Neuronal stem cell (in vitro differentiated cells): ENCODE data around the gene NLGN1.

Experiments
- DNase-seq: peaks from one replicate; pipeline ENCODE4 v3.0.0-alpha.2; 2013; ENCODE audit warnings: low spot score
- H2AFZ ChIP-seq: one replicate; pipeline ENCODE4 v1.6.1; 2013; ENCODE audit warnings: mild to moderate bottlenecking, low read length, inconsistent platforms
- H2AK5ac ChIP-seq: 2 replicates; pipeline ENCODE4 v1.6.1; 2013; ENCODE audit warnings: low read depth, mild to moderate bottlenecking, inconsistent platforms, low read length, moderate library complexity, mixed read lengths
- H2BK120ac ChIP-seq: 2 replicates; pipeline ENCODE4 v1.6.1; 2013; ENCODE audit warnings: low read depth, mild to moderate bottlenecking, inconsistent platforms, low read length, moderate library complexity, mixed read lengths
- H2BK12ac ChIP-seq: one replicate; pipeline ENCODE4 v1.6.1; 2013; ENCODE audit warnings: low read length, inconsistent platforms
- H2BK15ac ChIP-seq: 2 replicates; pipeline ENCODE4 v1.6.1; 2013; ENCODE audit warnings: mild to moderate bottlenecking, low read length, inconsistent platforms, mixed read lengths
- H2BK5ac ChIP-seq: one replicate; pipeline ENCODE4 v1.6.1; 2013; ENCODE audit warnings: inconsistent platforms, mild to moderate bottlenecking, low read length, moderate library complexity
- H3K14ac ChIP-seq: one replicate; pipeline ENCODE4 v1.6.1; 2013; ENCODE audit warnings: low read length, inconsistent platforms
- H3K18ac ChIP-seq: 2 replicates; pipeline ENCODE4 v1.6.1; 2013; ENCODE audit warnings: low read length, inconsistent platforms
- H3K23ac ChIP-seq: 2 replicates; pipeline ENCODE4 v1.6.1; 2013; ENCODE audit warnings: low read depth, mild to moderate bottlenecking, mixed read lengths, low read length, inconsistent platforms; ENCODE audit not compliant: poor library complexity
- H3K27ac ChIP-seq: replicated peaks from 3 replicates; pipeline ENCODE4 v1.5.1; 2013; ENCODE audit warnings: low read length, inconsistent platforms
- H3K27me3 ChIP-seq, 3 experiments: 2 replicates each; pipeline ENCODE4 v1.6.1; 2013; ENCODE audit warnings: low read length in 3 of 3, mild to moderate bottlenecking in 2 of 3, inconsistent platforms in 1 of 3, low read depth in 1 of 3, mixed read lengths in 1 of 3, moderate library complexity in 1 of 3; ENCODE audit not compliant: control insufficient read depth in 3 of 3, insufficient read depth in 3 of 3
- H3K36me3 ChIP-seq, 2 donors: replicated peaks in 1 of 2; 2 replicates each; pipeline ENCODE4 v1.6.1; 2013; ENCODE audit warnings: low read length in 2 of 2; ENCODE audit not compliant: control insufficient read depth in 2 of 2, insufficient read depth in 2 of 2
- H3K4ac ChIP-seq: 2 replicates; pipeline ENCODE4 v1.6.1; 2013; ENCODE audit warnings: inconsistent platforms, mild to moderate bottlenecking, low read length, moderate library complexity
- H3K4me1 ChIP-seq, 2 donors: 1 replicate in 1 of 2; 2 replicates in 1 of 2; pipeline ENCODE4 v1.6.1; 2013; ENCODE audit warnings: low read length in 2 of 2, low read depth in 1 of 2; ENCODE audit not compliant: control insufficient read depth in 2 of 2, insufficient read depth in 1 of 2
- H3K4me2 ChIP-seq: one replicate; pipeline ENCODE4 v1.6.1; 2013; ENCODE audit warnings: mild to moderate bottlenecking, low read length, inconsistent platforms; ENCODE audit not compliant: insufficient read depth, poor library complexity, severe bottlenecking
- H3K4me3 ChIP-seq, 2 donors: 2 replicates each; pipeline ENCODE4 v1.5.1; 2013; ENCODE audit warnings: low read length in 2 of 2, mild to moderate bottlenecking in 2 of 2, inconsistent platforms in 1 of 2, moderate library complexity in 1 of 2
- H3K79me1 ChIP-seq: one replicate; pipeline ENCODE4 v1.6.1; 2013; ENCODE audit warnings: low read depth, mild to moderate bottlenecking, inconsistent platforms, low read length, moderate library complexity
- H3K9ac ChIP-seq: one replicate; pipeline ENCODE4 v1.6.1; 2013; ENCODE audit warnings: mild to moderate bottlenecking, low read depth, low read length, inconsistent platforms; ENCODE audit not compliant: poor library complexity
- H3K9me3 ChIP-seq, 2 donors: replicated peaks in 1 of 2; 2 replicates each; pipeline versions ENCODE3 to v1.6.1; 2013; ENCODE audit warnings: low read length in 2 of 2, mild to moderate bottlenecking in 2 of 2, inconsistent platforms in 1 of 2, low read depth in 1 of 2, mixed read lengths in 1 of 2, moderate library complexity in 1 of 2; ENCODE audit not compliant: control insufficient read depth in 2 of 2, insufficient read depth in 1 of 2
- H4K8ac ChIP-seq: one replicate; pipeline ENCODE4 v1.6.1; 2013; ENCODE audit warnings: low read depth, mild to moderate bottlenecking, inconsistent platforms, low read length, moderate library complexity
- H4K91ac ChIP-seq: one replicate; pipeline ENCODE4 v1.6.1; 2013; ENCODE audit warnings: low read length, low read depth, mild to moderate bottlenecking, inconsistent platforms; ENCODE audit not compliant: poor library complexity
- WGBS, 2 donors: extraction: QIAGEN DNeasy Blood & Tissue Kit; methylation state at CpG; one replicate each; pipeline ENCODE4 v1.1.7; 2013; ENCODE audit warnings: missing lambda C conversion rate in 2 of 2, mixed read lengths in 1 of 2; ENCODE audit not compliant: insufficient read length in 2 of 2, insufficient replicate concordance in 1 of 2; ENCODE audit errors: extremely low coverage in 2 of 2; 5-methylcytosine and 5-hydroxymethylcytosine counted together

The NLGN1 gene

DNA sequence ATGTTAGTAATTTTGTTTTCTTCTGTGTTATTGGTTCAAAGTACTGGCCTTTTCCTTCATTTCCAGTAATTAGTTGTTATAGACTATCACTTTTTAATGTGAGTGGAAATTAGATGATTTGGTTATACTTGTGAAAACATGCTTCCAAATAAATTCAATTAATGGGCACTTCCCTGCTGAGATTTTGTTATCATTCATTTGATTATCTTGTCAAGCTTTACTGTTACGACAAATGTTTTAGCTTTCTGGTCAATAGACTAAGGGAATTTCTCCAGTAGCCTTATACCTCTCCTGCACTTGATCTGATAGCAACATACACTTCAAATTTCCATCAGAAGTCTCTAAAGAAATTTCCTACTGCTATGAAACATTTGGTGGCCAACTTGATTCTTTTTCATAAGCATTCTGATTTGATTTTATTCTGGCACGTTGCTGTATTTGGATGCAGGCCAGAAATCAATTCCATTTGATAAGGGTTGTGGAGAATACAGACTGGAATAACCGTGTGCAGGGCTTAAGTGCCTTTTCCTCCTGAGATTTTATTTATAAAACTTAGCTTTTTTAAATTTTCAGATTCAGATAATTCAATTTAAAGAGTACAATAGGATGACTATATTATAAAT is 887.8 kb downstream of the NLGN1 start:
- H2BK120ac ChIP-seq, result no peak overlapping the region
- no peak overlapping the region for H2AFZ ChIP-seq
- no peak for DNase-seq
- H3K36me3 ChIP-seq, result peaks cover 4 to 5% of the 10 kb centered on the region in 2 donors
- peaks cover 2 to 4% of the 10 kb centered on the region in 2 donors for H3K9me3 ChIP-seq
- no peak overlapping the region for H2BK15ac ChIP-seq
- H3K79me1 ChIP-seq, result no peaks in the 10 kb centered on the region
- no peak overlapping the region for H2BK5ac ChIP-seq
- no peak overlapping the region for H3K9ac ChIP-seq
- no peak overlapping the region for H3K14ac ChIP-seq
- no peak overlapping the region for H3K18ac ChIP-seq
- WGBS, 2 donors, result no CpG with 5 or more reads among the region's 3 CpGs
- no peak overlapping the region for H4K91ac ChIP-seq
- H3K23ac ChIP-seq, result no peak overlapping the region
- H4K8ac ChIP-seq, result no peak overlapping the region
- H3K27me3 ChIP-seq, result no peaks in the 10 kb centered on the region
- H3K4ac ChIP-seq, result no peak overlapping the region
- no peak overlapping the region for H3K27ac ChIP-seq
- no peak overlapping the region for H2BK12ac ChIP-seq
- H3K4me3 ChIP-seq, result no peak overlapping the region
- peaks cover 0 to 6% of the 10 kb centered on the region in 2 donors for H3K4me1 ChIP-seq
- H3K4me2 ChIP-seq, result no peak overlapping the region
- H2AK5ac ChIP-seq, result no peak overlapping the region

DNA sequence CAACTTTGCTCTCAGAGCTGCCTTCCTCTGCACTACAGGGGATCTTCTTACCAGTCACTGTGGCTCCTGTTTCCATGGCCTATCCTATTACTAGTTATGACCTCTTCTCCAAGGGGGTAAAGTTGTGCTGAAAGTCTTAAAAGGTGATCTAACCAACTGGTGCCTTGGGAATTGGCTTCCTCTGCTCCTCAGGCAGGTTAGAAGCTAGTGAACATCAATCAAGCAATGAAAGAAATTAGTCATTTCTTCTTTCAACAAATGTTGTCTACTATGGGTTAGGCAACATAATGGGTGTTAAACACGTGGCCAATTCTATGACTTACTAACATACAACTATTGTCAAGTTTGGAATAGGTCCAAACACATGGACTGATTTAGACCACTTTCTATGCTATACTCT is 890.2 kb downstream of the NLGN1 start:
- Histone ChIP-seq H2AK5ac (no peak overlapping the region), H3K4me1 (peaks cover 0 to 6% of the 10 kb centered on the region in 2 donors), H3K79me1 (no peaks in the 10 kb centered on the region), H3K14ac (no peak overlapping the region), H3K4ac (no peak overlapping the region), H2AFZ (no peak overlapping the region), H3K27ac (no peak overlapping the region), H3K9ac (no peak overlapping the region), H2BK5ac (no peak overlapping the region), H4K8ac (no peak overlapping the region), H3K4me2 (no peak overlapping the region), H3K36me3 (no peaks in the 10 kb centered on the region), H2BK12ac (no peak overlapping the region), H3K27me3 (no peaks in the 10 kb centered on the region), H3K9me3 (no peaks in the 10 kb centered on the region), H3K23ac (no peak overlapping the region), H3K18ac (no peak overlapping the region), H2BK15ac (no peak overlapping the region), H3K4me3 (no peak overlapping the region), H2BK120ac (no peak overlapping the region), H4K91ac (no peak overlapping the region)
- DNase-seq, result no peak
- WGBS, 2 donors, result no CpG with 5 or more reads among the region's 1 CpG

DNA sequence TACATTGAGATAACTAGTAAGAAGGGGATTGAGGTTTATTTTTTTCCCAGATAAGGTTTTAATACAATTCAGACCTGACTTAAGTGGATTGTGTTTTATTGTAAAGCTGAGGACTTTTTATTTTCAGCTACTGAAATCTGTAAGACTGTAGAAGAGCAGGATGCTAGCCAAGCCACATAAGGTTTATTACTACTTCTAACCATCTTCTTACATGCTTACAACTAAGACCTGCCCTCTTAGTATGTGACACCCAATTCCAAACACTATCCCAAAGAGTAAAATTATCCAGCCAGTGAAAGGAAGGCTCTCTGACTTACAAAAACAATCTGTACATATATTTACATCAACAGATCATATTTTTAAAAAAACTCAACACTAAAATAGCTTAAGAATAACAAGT is 897.1 kb downstream of the NLGN1 start:
- H2BK120ac ChIP-seq, result no peak overlapping the region
- H4K8ac ChIP-seq, result no peak overlapping the region
- H3K4ac ChIP-seq, result no peak overlapping the region
- H3K27me3 ChIP-seq, result no peaks in the 10 kb centered on the region
- no peak overlapping the region for H2BK12ac ChIP-seq
- H3K9me3 ChIP-seq, result no peaks in the 10 kb centered on the region
- H3K23ac ChIP-seq, result no peak overlapping the region
- no peaks in the 10 kb centered on the region for H3K4me1 ChIP-seq
- no peak overlapping the region for H3K9ac ChIP-seq
- DNase-seq, result no peak
- H2AFZ ChIP-seq, result no peak overlapping the region
- H3K4me2 ChIP-seq, result no peak overlapping the region
- H3K27ac ChIP-seq, result no peak overlapping the region
- H3K4me3 ChIP-seq, result no peak overlapping the region
- H2BK5ac ChIP-seq, result no peak overlapping the region
- H3K36me3 ChIP-seq, result no peaks in the 10 kb centered on the region
- no peak overlapping the region for H2AK5ac ChIP-seq
- H3K18ac ChIP-seq, result no peak overlapping the region
- no peaks in the 10 kb centered on the region for H3K79me1 ChIP-seq
- H3K14ac ChIP-seq, result no peak overlapping the region
- no peak overlapping the region for H2BK15ac ChIP-seq
- H4K91ac ChIP-seq, result no peak overlapping the region

DNA sequence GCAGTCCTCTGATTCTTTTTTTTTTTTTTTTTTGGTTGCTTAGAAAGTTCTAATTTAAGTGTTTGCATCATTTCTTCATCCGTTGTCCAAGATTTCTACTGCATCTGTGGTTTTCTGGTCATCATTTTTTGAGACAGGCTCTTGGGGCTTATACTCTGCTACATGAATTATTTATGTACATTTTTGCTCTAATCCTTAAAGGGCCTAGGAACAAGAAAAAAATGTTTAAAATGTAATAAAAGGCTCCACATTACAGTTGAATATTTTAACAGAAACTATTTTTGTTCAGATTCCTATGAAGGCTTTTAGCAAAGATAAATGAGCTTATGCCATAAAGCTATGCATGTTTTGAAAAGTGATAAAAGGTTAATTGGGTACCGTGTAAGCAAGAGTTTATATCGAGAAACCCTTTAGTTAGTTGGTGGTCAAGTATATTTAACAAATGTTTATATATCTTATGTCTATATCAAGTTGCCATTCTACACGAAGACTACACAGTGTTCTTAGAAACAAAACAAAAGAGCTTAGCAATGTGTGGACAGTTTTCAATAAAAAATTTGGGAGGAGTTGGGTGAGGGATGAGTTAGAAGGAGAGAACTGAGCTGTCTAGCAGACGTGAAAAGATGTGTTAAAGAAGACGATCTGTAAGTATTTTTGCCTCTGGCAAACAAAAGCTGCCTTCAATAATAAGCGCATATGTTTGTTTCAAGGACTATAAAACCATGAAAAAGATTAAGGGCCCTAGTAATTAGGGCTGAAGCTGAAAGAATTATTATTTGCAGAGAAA is 898.0 kb downstream of the NLGN1 start:
- H3K4me2 ChIP-seq, result no peak overlapping the region
- H3K14ac ChIP-seq, result no peak overlapping the region
- no peak overlapping the region for H4K8ac ChIP-seq
- no peak overlapping the region for H2BK12ac ChIP-seq
- no peak overlapping the region for H2AFZ ChIP-seq
- no peak overlapping the region for H2BK5ac ChIP-seq
- no peak overlapping the region for H3K27ac ChIP-seq
- no peak overlapping the region for H3K18ac ChIP-seq
- no peaks in the 10 kb centered on the region for H3K4me1 ChIP-seq
- no peak overlapping the region for H2BK120ac ChIP-seq
- H3K9ac ChIP-seq, result no peak overlapping the region
- H3K4ac ChIP-seq, result no peak overlapping the region
- no peaks in the 10 kb centered on the region for H3K27me3 ChIP-seq
- no peaks in the 10 kb centered on the region for H3K79me1 ChIP-seq
- H4K91ac ChIP-seq, result no peak overlapping the region
- no peak for DNase-seq
- H2AK5ac ChIP-seq, result no peak overlapping the region
- H3K9me3 ChIP-seq, result no peaks in the 10 kb centered on the region
- no peak overlapping the region for H2BK15ac ChIP-seq
- H3K4me3 ChIP-seq, result no peak overlapping the region
- WGBS, 2 donors, result 83% methylated on average over 1 of the region's 7 CpGs; no CpG with 5 or more reads in 1 of the 2 donors
- no peak overlapping the region for H3K23ac ChIP-seq
- no peaks in the 10 kb centered on the region for H3K36me3 ChIP-seq
